ENCODE measurements around the gene MOXD1. TPM values are rescaled to one million over a fixed set of nuclear protein-coding genes. Genes with fewer than 3 reads are reported as not detected.

Gene MOXD1
- total RNA-seq, 1 donor: under 0.01 TPM

DNA sequence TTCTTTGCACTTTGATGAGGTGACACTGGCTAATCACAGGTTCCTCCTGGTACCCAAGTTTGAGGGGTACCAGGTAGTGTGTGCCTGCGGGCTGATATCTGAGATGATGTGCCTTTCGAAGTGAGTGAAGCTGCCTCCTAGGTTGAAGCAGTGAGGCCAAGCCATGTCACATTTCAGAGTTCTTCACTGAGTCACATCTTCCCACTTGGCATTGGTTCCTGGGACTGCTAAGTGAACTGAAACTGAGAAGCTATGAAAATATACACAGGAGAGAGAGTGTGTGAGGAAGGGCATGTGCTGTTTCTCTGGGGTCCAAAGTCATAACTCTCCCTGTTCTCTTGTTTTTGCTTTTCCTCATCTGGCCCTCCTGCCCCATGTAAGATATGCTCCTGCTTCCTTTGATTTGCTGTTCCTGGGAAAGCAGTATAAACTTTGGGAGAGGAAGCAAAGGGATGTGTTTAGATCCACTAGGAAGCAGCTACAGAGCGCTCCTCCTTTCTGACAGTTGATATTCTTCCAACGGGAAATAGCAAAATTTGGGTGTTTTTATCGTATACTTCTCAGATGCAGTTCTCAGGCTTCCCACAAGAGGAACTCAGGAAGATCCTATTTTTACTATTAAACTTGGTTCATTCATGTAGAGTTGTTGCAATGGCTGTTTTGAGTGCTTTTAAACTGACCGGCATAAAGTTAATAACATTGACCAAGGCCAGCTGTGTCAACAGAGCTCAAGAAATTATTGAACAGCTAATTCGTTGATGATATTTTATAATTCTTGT lies 153.7 kb downstream of the MOXD1 start:
- DNase-seq (ENCODE audit: low read depth in 2 of 3, low spot score in 2 of 3): no peak

DNA sequence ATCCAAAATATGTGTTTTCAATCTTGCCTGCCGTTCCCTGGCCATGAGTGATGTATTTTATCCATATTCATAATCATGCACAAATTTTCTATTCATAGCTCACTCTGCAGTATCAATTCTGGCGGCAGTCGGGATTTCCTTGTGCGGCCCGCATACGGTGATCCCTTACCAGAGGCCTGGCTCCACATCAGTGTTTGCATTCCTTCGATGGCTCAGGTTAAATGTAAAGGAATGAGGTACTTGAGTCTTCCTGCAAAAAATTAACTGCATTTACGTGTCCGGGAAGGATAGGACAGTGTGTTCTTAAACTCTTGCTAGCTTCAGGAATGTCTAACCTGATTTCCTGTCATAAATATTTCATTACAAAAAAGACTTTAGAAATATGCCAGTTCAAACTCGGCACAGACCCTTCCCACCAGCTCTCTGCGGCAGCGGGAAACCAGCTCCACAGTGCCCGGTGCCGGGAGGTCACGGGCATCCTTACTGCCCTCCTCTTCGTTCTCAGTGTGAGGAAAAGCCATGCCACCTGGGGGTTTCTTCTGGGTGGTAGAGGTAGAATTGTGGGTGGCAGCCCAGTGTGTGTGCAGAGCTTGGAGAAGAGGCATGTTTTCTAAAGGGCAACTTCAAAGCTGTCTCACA lies 154.5 kb downstream of the MOXD1 start:
- DNase-seq (ENCODE audit: low read depth in 2 of 3, low spot score in 2 of 3): no peak

DNA sequence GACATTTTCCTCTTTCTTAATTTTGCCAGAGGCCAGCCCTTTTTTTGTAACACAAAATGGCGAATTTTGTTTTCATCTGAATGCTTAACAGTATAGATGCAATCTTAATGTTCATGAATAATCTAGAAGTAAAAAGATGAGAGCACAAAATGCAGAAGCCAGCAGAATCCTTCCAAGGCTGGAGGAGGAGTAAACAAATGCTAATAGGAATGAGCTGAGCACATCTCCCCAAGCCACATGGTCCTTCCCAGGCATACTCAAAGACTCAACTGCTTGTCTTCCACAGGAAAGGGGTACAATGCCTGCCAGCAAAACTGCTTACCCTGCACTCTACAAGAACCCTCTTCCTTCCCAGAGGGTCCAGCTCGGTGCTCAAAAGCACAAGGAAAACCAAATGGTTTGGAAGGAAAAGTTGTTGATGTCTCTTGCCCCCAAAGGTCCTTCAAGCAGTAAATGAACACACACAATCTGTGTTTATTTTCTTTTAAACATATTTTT lies 155.1 kb downstream of the MOXD1 start:
- DNase-seq (ENCODE audit: low read depth in 2 of 3, low spot score in 2 of 3): no peak

Other genes with a start within 250 kb of the MOXD1 start
- 17.8 TPM for gene STX7, start 111.6 kb upstream of the MOXD1 start, total RNA-seq
- not detected for gene TAAR9, start 136.8 kb upstream of the MOXD1 start, total RNA-seq
- not detected for gene TAAR8, start 151.2 kb upstream of the MOXD1 start, total RNA-seq
- not detected for gene TAAR6, start 168.8 kb upstream of the MOXD1 start, total RNA-seq
- gene TAAR5, start 188.3 kb upstream of the MOXD1 start, total RNA-seq: not detected
- gene TAAR2, start 222.8 kb upstream of the MOXD1 start, total RNA-seq: not detected